HepG2 (cell line): ENCODE results near the gene SPAG7. TPM values are rescaled to one million over a fixed set of nuclear protein-coding genes. Genes with fewer than 3 reads are reported as not detected.

Experiments used
- ATAC-seq: fragments of 200-7000 bp; cut with Tn5 transposase; 3 replicates; pipeline ENCODE4 v1.9.1; 2020; ENCODE audit warnings: mild to moderate bottlenecking, moderate library complexity
- BruUV-seq: library from RNA; stranded (reverse); fragments of 400-500 nt; replicated peaks from 2 replicates; lab custom pipeline; 2021; lab: Mats Ljungman, UMichigan
- CTCF ChIA-PET: fragments of 300-600 bp; formaldehyde crosslinking; extraction: SDS; loops from one replicate; lab custom pipeline; 2021; ENCODE audit warnings: low total read pairs, inconsistent platforms, low intra/inter-chr PET ratio; lab: Yijun Ruan, JAX
- POLR2A ChIA-PET: fragments of 350-600 bp; sonication (Branson Sonifier 250); formaldehyde crosslinking; loops from one replicate; lab custom pipeline; 2020; ENCODE audit warnings: antibody characterized with exemption, inconsistent platforms; lab: Yijun Ruan, JAX
- DNase-seq: peaks from one replicate; pipeline ENCODE4 v3.0.0-alpha.2; 2015; ENCODE audit warnings: low spot score
- FAIRE-seq: peaks from 3 replicates; lab custom pipeline; 2011; peaks lifted over from hg19 to GRCh38; lab: Jason Lieb, UNC
- H2AFZ ChIP-seq: one replicate; pipeline ENCODE4 v1.6.1; 2011; ENCODE audit warnings: low read length, inconsistent platforms
- H3K27ac ChIP-seq: fragments of 300-600 bp; 3 replicates; pipeline ENCODE4 v1.8.0; 2011; ENCODE audit warnings: mixed run types, mild to moderate bottlenecking, mixed read lengths, low read length, inconsistent platforms; ENCODE audit not compliant: insufficient read depth; ENCODE audit errors: extremely low read length
- H3K27me3 ChIP-seq, 2 experiments: fragments of 200-600 bp in 1 of 2; 2 replicates in 1 of 2; 3 replicates in 1 of 2; pipeline versions ENCODE4 v1.6.0 to v1.8.0; 2011; ENCODE audit warnings: low read length in 2 of 2, mild to moderate bottlenecking in 2 of 2, moderate library complexity in 2 of 2, inconsistent platforms in 1 of 2; ENCODE audit not compliant: insufficient read depth in 2 of 2, control insufficient read depth in 1 of 2
- H3K36me3 ChIP-seq, 2 experiments: fragments of 200-600 bp in 1 of 2; replicated peaks in 1 of 2; 2 replicates in 1 of 2; 3 replicates in 1 of 2; pipeline versions ENCODE4 v1.5.1 to v1.8.0; 2011; ENCODE audit warnings: low read length in 2 of 2, inconsistent platforms in 1 of 2; ENCODE audit not compliant: insufficient read depth in 2 of 2, control insufficient read depth in 1 of 2
- H3K4me1 ChIP-seq: 2 replicates; pipeline ENCODE4 v1.5.1; 2012; ENCODE audit warnings: low read length, inconsistent platforms; ENCODE audit not compliant: insufficient read depth
- H3K4me2 ChIP-seq: 2 replicates; pipeline ENCODE4 v1.6.0; 2011; ENCODE audit warnings: low read depth, low read length, inconsistent platforms
- H3K4me3 ChIP-seq, 3 experiments: fragments of 200-600 bp in 1 of 3; sonication (generic), shearing (Covaris generic) in 1 of 3; replicated peaks in 1 of 3; 2 replicates each; pipeline ENCODE4 v1.5.1; 2011 to 2016; ENCODE audit warnings: low read length in 3 of 3, inconsistent platforms in 2 of 3, low read depth in 2 of 3, mild to moderate bottlenecking in 2 of 3, control low read depth in 1 of 3, mixed read lengths in 1 of 3; ENCODE audit not compliant: insufficient read depth in 1 of 3
- H3K79me2 ChIP-seq: one replicate; pipeline ENCODE4 v1.6.1; 2011; ENCODE audit warnings: low read length, inconsistent platforms; ENCODE audit not compliant: insufficient read depth
- H3K9ac ChIP-seq: 2 replicates; pipeline ENCODE4 v1.6.0; 2011; ENCODE audit warnings: mild to moderate bottlenecking, low read depth, low read length, inconsistent platforms; ENCODE audit not compliant: insufficient read depth
- H3K9me3 ChIP-seq: 2 replicates; pipeline ENCODE4 v1.5.1; 2012; ENCODE audit warnings: mild to moderate bottlenecking, low read length
- H4K20me1 ChIP-seq: 2 replicates; pipeline ENCODE4 v1.6.0; 2011; ENCODE audit warnings: inconsistent platforms, mild to moderate bottlenecking, low read length, moderate library complexity; ENCODE audit not compliant: insufficient read depth
- MXI1 ChIP-seq: IDR thresholded peaks from 3 replicates; pipeline ENCODE4 v1.6.1; 2012; ENCODE audit warnings: low read depth, low read length, inconsistent platforms, borderline replicate concordance
- PATZ1 ChIP-seq: sonication (generic); formaldehyde crosslinking; IDR thresholded peaks from 2 replicates; pipeline ENCODE4 v1.4.0; 2020; ENCODE audit warnings: missing genetic modification reagents
- POLR2AphosphoS5 ChIP-seq: IDR thresholded peaks from 2 replicates; pipeline ENCODE4 v1.6.1; 2012; ENCODE audit warnings: low read depth, low read length
- SP140L ChIP-seq: sonication (generic); formaldehyde crosslinking; IDR thresholded peaks from 2 replicates; pipeline ENCODE4 v1.4.0; 2020; ENCODE audit warnings: missing genetic modification reagents, borderline replicate concordance
- TFAP4 ChIP-seq: sonication (generic); IDR thresholded peaks from 2 replicates; pipeline ENCODE4 v1.6.1; 2016; ENCODE audit warnings: low read depth, borderline replicate concordance
- ZNF543 ChIP-seq: sonication (generic); formaldehyde crosslinking; IDR thresholded peaks from 2 replicates; pipeline ENCODE4 v1.4.0; 2020; ENCODE audit warnings: mild to moderate bottlenecking, missing genetic modification reagents
- ZNF792 ChIP-seq: IDR thresholded peaks from 2 replicates; pipeline ENCODE4 v1.6.1; 2016
- WGBS: methylation state at CpG from one replicate; pipeline ENCODE4 v1.1.6; 2017; ENCODE audit warnings: low lambda C conversion rate; 5-methylcytosine and 5-hydroxymethylcytosine counted together
- in situ Hi-C: cut with HindIII; loops from 2 replicates; pipeline ENCODE4 v1.10.0; 2017; ENCODE audit warnings: low pct_unique_long_range_greater_than_20kb; ENCODE audit not compliant: extremely low pct_ligation_motif_present
- intact Hi-C: fragments of 100-400 bp; cut with micrococcal nuclease; formaldehyde crosslinking; loops from one replicate; pipeline ENCODE4 v1.10.0; 2022; ENCODE audit not compliant: unreplicated experiment
- polyA plus RNA-seq, 8 experiments: library from polyadenylated mRNA; depleted of rRNA in 3 of 8; stranded (reverse) in 7 of 8; unstranded in 1 of 8; fragments of >200 nt; fragmentation: Illumina TruSeq in 4 of 8; extraction: Trizol in 4 of 8; gene quantifications; 2 replicates each; pipeline versions ENCODE4 v1.2.1 to v1.2.3, GENCODE V29; 2011 to 2016; ENCODE audit warnings: low read depth in 4 of 8, missing spikeins in 1 of 8, mixed read lengths in 1 of 8; ENCODE audit not compliant: insufficient read depth in 1 of 8
- total RNA-seq, 5 experiments: library from RNA; depleted of rRNA; stranded (reverse); fragments of >200 nt; fragmentation: Illumina TruSeq; extraction: Trizol; gene quantifications; 2 replicates each; pipeline ENCODE4 v1.2.3, GENCODE V29; 2016; ENCODE audit warnings: low read depth in 1 of 5
- TF ChIP-seq, protein P1 (sequence below): sonication (generic); formaldehyde crosslinking; IDR thresholded peaks from 2 replicates; pipeline ENCODE4 v1.5.1; 2020; ENCODE audit warnings: missing genetic modification reagents, mild to moderate bottlenecking, borderline replicate concordance

Gene SPAG7
- total and polyA plus RNA-seq, 2 of the 13 experiments (the other 11 are each of a cell fraction or from before 2014, with no cell fraction given) = 51.0 to 59.0 TPM

GRCh38 chr17:4946312-4946976, 21.2 kb downstream of the SPAG7 start (continued):
- peak; percentile 13; the same call in 1 of the 2 replicates for TF ChIP-seq POLR2AphosphoS5
- TF ChIP-seq, all 625 proteins: peak for 5

DNA sequence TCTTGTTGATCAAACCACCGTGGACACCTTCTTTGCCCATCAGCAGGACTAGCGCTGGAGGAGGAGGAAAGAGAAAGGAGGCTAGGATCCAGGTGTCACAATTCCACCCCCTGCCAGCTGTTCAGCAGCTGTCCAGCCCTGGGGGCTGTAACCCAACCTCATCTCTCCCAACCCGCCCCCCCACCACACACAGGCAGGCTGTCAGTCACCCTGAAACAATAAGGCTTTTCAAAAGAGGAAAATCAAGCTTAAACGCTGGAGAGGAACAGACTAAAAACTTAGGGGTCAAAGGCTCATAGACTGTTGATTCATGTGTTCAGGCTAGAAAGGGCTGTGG, 21.7 kb downstream of the SPAG7 start:
- Histone ChIP-seq H2AFZ (no peak overlapping the region), H3K9ac (peak overlapping the region; percentile 74), H4K20me1 (peaks cover 33% of the 10 kb centered on the region), H3K27me3 (no peaks in the 10 kb centered on the region; a peak in 1 of 5 replicates), H3K36me3 (peaks cover 18 to 37% of the 10 kb centered on the region in 2 experiments), H3K4me1 (peaks cover 44% of the 10 kb centered on the region), H3K79me2 (peaks cover 57% of the 10 kb centered on the region), H3K27ac (peak overlapping the region; percentile 54), H3K4me2 (peak overlapping the region; percentile 96), H3K4me3 (peak overlapping the region; percentile 90 to 100 (median 100); a peak in 4 of 6 replicates), H3K9me3 (no peaks in the 10 kb centered on the region)
- in situ Hi-C loops = no loop called here
- ATAC-seq (no peak), FAIRE-seq (peak; percentile 39), DNase-seq (no peak)
- BruUV-seq = no TSS peak
- intact Hi-C loops = no loop called here
- WGBS = 52% methylated on average over 4 of the region's 4 CpGs
- ChIA-PET CTCF (no interaction called here), POLR2A (interaction anchor here (1.2 to 10.0 kb wide), 3 partner anchors 21 to 224 kb away, joined by 3 to 273 read pairs (median 6); partner anchors contain the start of gene SPAG7)
- no peak for TF ChIP-seq MXI1
- TF ChIP-seq PATZ1 = peak; percentile 70
- TF ChIP-seq ZNF792 = 0 out of 2 replicates have a peak, but pooled peaks have one; percentile 6
- TF ChIP-seq, protein P1, sequence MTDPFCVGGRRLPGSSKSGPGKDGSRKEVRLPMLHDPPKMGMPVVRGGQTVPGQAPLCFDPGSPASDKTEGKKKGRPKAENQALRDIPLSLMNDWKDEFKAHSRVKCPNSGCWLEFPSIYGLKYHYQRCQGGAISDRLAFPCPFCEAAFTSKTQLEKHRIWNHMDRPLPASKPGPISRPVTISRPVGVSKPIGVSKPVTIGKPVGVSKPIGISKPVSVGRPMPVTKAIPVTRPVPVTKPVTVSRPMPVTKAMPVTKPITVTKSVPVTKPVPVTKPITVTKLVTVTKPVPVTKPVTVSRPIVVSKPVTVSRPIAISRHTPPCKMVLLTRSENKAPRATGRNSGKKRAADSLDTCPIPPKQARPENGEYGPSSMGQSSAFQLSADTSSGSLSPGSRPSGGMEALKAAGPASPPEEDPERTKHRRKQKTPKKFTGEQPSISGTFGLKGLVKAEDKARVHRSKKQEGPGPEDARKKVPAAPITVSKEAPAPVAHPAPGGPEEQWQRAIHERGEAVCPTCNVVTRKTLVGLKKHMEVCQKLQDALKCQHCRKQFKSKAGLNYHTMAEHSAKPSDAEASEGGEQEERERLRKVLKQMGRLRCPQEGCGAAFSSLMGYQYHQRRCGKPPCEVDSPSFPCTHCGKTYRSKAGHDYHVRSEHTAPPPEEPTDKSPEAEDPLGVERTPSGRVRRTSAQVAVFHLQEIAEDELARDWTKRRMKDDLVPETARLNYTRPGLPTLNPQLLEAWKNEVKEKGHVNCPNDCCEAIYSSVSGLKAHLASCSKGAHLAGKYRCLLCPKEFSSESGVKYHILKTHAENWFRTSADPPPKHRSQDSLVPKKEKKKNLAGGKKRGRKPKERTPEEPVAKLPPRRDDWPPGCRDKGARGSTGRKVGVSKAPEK (CRISPR knock-in tag) = no peak
- no peak for TF ChIP-seq ZNF543 (CRISPR knock-in tag)
- no peak for TF ChIP-seq SP140L (CRISPR knock-in tag)
- TF ChIP-seq TFAP4 = peak; percentile 43; the same call in 1 of the 2 replicates
